GM12864 (cell line): ENCODE measurements around the gene CRYBG1.

Experiments
- DNase-seq: peaks from one replicate; pipeline ENCODE4 v3.0.0-alpha.2; 2011; ENCODE audit warnings: low read depth
- H3K4me3 ChIP-seq: 2 replicates; pipeline ENCODE4 v1.5.1; 2011; ENCODE audit warnings: mild to moderate bottlenecking, low read depth, low read length, control low read depth
- TF ChIP-seq, protein P1 (sequence below): IDR thresholded peaks from 2 replicates; pipeline ENCODE4 v1.5.1; 2011; ENCODE audit warnings: low read depth, mild to moderate bottlenecking, moderate library complexity, low read length, control low read depth, inconsistent platforms; ENCODE audit errors: missing control alignments

CRYBG1 gene

DNA sequence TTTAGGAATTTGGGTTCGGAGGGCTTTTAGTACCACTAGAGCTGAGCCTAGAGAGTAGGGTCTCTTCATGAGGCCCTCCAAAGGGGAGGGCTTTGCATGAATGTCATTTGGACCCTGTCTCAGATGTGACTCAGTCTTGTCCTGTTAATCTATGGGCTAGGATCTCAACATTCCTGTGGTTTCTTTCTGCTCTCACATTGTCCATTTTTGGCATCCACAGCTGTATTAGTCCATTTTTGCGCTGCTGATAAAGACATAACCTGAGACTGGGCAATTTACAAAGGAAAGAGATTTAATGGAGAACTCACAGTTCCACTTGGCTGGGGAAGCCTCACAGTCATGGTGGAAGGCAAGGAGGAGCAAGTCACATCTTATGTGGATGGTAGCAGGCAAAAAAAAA is 61.0 kb downstream of the CRYBG1 start:
- TF ChIP-seq, protein P1, sequence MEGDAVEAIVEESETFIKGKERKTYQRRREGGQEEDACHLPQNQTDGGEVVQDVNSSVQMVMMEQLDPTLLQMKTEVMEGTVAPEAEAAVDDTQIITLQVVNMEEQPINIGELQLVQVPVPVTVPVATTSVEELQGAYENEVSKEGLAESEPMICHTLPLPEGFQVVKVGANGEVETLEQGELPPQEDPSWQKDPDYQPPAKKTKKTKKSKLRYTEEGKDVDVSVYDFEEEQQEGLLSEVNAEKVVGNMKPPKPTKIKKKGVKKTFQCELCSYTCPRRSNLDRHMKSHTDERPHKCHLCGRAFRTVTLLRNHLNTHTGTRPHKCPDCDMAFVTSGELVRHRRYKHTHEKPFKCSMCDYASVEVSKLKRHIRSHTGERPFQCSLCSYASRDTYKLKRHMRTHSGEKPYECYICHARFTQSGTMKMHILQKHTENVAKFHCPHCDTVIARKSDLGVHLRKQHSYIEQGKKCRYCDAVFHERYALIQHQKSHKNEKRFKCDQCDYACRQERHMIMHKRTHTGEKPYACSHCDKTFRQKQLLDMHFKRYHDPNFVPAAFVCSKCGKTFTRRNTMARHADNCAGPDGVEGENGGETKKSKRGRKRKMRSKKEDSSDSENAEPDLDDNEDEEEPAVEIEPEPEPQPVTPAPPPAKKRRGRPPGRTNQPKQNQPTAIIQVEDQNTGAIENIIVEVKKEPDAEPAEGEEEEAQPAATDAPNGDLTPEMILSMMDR: no peak
- H3K4me3 ChIP-seq: no peak overlapping the region
- DNase-seq: no peak

DNA sequence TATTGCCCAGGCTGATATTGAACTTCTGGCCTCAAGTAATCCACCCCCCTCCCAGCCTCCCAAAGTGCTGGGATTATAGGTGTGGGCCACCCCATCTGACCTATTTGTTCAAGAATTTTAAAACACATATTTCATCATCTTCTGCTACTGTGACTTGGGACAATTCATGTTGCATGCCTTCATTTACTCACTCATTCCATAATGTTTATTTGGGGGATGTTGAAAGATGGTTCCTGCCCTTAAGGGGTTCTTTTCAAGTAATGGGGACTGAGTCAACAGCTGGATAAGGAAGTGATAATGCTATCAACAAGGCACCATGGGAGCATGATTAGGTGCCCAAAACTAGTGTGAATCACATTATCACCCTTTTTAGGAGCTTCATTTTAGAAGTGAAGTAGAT is 62.0 kb downstream of the CRYBG1 start:
- TF ChIP-seq, protein P1: no peak
- no peak overlapping the region for H3K4me3 ChIP-seq
- DNase-seq: no peak

DNA sequence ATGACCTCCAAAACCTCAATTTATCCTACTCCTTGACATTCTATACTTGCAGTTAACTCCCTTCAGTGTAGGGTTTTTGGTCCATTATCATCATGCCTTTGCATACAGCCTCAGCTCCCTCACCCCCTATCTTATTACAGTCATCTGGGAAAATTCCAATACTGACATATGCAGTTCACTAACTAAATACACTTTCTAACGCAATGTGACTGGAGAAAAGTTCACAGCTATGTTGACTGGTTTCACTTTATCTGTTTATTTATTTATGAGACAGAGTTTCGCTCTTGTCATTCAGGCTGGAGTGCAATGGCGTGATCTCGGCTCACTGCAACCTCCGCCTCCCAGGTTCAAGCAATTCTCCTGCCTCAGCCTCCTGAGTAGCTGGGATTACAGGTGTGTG is 64.9 kb downstream of the CRYBG1 start:
- DNase-seq: no peak
- TF ChIP-seq, protein P1: no peak
- no peak overlapping the region for H3K4me3 ChIP-seq

DNA sequence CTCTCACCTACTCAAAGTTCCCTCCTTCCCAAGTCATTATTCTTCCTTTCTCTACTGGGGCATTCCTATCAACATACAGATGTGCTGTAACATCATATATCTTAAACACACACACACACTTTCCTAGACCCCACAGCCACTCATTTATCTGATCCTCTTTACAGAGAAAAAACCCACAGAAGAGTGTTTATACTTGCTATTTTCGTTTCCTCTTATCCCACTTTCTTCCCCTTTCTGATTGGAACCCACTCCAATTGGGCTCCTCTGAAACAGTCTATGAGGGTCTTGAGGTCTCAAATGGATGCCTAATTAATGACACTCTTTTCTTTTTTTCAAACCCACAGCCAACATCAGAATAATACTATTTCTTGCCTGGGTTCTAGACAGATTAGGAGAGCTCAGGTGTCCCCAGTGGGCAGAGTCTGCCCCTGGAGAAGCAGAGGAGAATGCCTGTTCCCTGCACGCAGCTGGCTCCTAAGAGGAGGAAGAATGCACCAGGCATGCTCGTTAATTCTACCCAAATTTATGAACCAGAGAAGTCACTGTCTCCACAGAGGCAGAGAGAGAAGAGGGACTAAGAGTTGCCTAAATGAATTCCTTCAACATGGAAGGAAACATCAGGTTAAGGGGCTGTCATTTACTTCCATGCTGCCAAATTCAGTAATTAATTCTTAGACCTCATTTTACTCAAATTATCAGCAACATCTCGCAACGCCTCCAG is 65.9 kb downstream of the CRYBG1 start:
- H3K4me3 ChIP-seq: no peak overlapping the region
- TF ChIP-seq, protein P1: no peak
- no peak for DNase-seq

DNA sequence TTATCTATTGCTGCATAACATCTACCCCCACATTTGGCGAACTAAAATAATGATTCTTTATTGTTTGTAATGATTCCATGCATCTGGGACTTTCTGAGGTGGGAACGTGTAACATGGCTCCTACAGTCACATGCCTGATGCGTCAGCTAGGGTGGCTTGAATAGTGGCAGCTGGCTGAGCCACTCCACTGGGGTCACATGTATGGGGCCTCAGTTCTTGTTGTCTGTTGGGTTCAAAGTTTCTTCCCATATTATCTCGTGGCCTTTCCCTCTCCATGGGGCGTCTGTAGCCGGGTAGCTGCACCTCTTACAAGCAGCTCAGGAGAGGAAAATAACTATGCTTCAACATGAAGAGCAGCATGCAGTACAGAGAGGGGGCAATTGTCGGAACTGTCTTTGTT is 69.9 kb downstream of the CRYBG1 start:
- TF ChIP-seq, protein P1: no peak
- H3K4me3 ChIP-seq: no peak overlapping the region
- DNase-seq: no peak

DNA sequence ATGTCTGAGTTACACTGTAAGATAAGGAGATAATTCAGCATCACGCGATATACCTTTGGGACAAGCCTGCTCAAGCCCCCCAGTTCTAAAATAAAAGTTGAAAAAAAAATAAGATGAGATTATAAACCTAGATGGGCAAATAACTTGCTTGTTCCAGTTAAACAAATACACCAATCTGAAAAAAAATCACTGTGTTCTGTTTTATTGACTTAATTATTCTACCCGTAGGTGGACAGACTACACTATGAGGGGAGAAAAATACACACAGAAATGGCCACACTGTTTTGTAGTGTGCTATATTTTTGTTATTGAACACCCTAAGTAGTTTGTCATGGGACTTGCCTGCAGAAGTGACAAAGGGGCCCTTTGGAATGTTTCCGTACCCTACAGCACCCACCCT is 70.9 kb downstream of the CRYBG1 start:
- TF ChIP-seq, protein P1: no peak

DNA sequence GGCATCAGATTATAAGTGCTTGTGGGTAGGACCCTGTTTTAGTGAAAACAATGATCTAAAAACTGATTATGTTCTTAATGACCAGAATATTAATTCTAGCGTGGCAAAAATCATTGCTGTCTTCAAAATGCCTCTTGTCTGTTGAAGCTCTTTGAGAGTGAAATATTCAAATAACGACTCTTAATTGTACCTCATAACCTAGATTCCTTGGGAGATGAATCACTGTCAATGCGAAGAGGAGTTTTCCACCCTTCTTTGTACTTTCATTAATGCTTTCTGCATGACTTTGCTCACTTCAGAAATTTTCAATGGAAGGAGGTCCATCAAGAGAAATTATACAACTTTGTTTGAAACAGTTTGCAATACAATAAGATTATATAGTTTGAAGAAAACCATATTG is 71.5 kb downstream of the CRYBG1 start:
- no peak overlapping the region for H3K4me3 ChIP-seq
- TF ChIP-seq, protein P1: no peak
- no peak for DNase-seq

More for the DNA sequence above, 70.9 kb downstream of the CRYBG1 start:
- DNase-seq: no peak
- H3K4me3 ChIP-seq: no peak overlapping the region
